RKO (cell line): Measurements from ENCODE around the gene ACSL3.
A peak's percentile ranks its signal among the peaks of the same experiment; 100 is the strongest.
"Not testable (repeated sequence)": the region's sequence is repeated elsewhere in the genome, so short reads cannot be mapped to it uniquely, and the experiment has no call there.

Experiments
- DNase-seq: peaks from one replicate; pipeline ENCODE4 v3.0.0-alpha.2; 2016; ENCODE audit warnings: low spot score

The ACSL3 gene

DNA sequence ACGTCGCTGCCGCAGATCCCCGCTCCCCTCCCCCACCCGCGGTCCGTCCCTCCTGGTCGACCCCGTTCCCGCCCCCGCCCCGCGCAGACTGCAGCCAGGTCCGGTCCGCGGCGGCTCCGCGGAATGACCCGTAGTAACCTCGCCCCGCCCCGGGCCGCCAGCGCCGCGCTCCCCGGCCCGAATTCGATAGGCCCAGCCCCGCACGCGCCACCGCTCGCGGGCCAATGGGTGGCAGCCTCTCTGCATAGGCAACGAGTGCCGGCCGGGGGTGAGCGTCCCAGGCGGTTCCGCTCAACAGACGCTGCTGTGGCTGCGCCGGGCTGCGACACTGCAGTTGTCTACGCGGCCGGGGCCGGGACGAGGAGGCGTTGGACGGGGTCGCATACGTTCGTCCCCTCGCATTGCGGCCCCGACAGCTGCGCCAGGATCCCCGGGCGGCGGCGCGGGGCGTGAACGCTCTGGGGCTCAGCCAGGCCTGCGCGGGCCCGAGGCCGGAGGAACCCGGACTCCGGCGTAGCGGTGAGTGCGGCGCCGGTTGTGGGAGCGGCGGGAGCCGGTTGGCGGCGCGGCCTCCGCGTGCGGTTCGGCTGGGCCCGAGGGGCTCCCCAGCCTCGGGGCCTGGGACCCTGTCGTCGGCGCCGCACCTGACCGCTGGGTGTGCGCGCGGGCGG, at the start of gene ACSL3:
Gene ACSL3 (plus strand): TSS at position 297 of the 671 bp plus-strand sequence. CDS start 47,737 bp downstream, outside the sequence.
- DNase-seq: peak; percentile 94

DNA sequence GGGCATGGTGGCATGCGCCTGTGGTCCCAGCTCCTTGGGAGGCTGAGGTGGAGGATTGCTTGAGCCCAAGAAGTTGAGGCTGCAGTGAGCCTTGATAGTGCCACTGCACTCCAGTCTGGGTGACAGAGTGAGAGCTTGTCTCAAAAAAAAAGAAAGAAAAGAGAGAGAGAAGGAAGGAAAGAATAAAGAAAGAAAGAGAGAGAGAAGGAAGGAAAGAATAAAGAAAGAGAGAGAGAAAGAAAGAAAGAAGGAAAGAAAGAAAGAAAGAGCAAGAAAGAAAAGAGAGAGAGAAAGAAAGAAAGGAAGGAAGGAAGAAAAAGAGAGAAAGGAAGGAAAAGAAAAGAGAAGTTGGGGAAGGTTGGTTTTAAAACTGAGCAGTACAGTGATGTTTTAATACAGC, 49.0 kb upstream of the ACSL3 start:
- DNase-seq: no peak

DNA sequence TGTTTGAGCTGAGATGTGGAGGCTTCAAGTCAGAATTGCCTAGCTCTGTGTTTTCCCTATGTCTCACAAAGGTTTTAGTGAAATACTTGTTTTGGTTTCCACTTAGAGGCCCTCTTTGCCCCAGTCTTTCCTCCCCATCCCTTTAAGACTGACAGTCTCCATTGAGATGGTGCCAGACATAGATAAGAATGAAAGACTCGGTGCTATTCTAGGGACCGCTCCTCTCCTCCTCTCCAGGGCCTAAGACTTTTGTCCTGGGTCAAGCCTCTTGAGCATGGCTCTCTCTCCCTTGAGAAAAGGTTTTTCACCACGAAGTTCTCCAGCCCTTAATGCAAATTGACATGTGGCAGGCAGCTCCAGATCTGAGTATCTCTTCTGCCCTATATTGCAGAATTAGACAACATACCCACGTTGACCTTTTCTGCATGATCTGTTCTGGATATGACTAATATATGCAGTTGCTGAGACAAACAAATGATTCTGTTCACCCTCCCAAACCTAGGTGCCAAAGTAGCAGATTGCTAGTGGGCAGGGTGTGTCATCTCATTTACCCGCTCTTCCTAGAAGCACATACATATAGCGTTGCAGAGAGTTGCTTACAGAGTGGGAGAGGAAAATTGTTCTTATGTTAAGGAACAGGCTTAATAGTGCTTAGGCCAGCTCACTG, 47.5 kb upstream of the ACSL3 start:
- peak; percentile 24 for DNase-seq

DNA sequence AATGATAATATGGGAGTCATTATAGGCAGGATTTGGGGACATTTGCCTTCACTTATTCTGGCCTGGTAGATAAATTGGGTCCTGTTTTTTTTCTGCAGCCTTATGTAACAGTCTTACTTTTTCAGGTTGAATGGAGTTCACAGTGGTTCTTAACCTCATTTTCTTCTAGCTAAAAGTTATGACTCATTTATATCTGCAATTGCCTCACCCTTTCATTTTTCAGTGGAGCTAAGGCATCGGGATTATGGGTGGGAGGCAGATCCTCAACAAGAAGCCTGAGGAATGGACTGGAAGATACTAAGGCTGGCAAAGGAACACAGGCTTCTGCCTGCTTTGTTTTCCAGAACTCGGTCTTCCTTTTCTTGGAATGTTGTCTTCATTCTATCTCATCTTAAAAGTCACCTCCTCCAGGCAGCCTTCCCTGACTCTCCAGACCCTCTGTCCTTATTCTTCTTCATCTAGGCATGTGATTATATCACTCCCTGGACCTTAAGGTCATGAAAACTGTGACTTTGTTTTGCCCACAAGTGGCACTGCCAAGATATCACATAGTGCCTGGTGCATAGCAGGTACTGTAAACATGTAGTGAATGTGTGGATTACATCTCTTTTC, 41.0 kb upstream of the ACSL3 start:
- DNase-seq: no peak

DNA sequence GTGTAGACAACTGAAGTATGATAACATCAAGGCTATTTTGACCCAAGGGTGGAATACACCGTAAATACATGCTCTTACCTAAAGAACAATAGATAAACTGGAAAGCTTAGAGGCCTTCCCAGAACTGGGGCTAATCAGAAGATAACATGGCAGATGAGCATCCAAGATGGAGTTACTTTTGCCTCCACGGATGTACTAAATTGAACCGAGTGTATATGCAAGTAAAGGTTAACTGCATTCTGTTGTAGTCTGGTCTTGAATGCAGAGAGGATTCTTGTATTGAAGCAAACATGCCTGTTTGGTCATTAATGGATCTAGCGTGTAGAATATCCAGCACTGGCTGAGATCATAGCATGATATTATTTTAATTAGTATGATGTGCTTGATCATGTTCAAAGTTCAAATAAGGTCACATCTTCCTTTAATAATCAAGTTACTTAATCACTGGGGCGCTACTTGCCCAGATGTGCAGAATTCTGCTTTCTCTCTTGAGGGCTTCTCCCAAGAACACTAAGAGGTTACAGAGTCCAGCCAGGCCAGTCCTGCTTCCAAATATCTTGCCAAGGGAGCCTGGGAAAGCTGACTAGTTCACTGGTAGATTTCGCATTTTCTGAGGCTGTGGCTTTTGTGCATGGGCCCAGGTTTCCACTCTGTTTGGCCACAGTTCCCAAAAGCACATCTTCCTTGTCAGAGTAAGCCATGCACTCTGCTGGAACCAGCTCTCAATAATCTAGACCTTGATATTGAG, 37.5 kb upstream of the ACSL3 start:
- no peak for DNase-seq

DNA sequence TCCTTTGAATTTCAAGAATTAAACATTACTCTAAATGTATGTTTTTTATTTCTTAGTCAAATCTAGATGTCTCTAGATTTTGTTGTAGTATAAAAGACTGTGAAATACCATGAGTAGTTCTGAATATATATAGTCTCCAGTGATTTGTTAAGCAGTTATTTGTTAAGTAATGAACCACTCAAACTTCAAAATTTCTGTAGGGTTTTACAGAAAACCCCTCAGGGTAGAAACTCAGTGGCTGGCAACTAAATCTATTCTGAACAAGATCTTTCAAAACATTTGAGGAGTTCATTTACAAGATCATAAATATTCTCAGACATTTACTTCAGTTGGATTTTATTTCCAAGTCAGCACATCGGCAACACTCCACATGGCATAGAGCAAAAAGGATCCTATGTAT, 35.8 kb upstream of the ACSL3 start:
- no peak for DNase-seq

DNA sequence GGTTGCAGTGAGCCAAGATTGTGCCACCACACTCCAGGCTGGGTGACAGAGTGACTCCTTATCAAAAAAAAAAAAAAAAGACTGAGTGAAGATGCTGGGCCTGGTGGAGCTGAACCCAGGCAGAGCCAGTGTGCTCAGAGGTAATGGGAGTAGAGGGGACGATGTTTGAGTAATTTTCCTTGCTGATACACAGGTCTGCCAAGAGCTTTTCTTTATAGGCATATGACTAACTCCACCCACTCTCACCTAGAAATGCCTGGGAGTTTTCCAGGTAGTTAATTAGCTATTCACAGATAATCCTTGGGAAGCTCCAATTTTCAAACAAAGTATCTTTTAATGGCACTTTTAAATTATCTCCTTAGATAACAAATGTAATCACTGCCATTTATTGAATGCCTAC, 33.4 kb upstream of the ACSL3 start:
- no peak for DNase-seq

DNA sequence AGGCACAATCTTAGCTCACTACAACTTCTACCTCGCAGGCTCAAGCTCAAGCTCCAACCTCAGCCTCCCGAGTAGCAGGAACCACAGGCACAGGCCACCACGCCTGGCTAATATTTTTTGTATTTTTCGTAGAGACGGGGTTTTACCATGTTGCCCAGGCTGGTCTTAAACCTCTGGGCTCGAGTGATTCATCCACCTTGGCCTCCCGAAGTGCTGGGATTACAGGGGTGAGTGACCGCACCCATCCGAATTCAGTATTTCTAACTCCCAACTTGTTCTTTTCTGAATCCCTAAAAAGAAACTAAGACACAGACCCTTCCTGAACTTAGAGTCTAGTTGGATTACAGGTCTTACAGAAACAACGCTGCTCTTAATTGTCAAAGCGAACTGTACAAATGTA, 32.3 kb upstream of the ACSL3 start:
- DNase-seq: no peak

DNA sequence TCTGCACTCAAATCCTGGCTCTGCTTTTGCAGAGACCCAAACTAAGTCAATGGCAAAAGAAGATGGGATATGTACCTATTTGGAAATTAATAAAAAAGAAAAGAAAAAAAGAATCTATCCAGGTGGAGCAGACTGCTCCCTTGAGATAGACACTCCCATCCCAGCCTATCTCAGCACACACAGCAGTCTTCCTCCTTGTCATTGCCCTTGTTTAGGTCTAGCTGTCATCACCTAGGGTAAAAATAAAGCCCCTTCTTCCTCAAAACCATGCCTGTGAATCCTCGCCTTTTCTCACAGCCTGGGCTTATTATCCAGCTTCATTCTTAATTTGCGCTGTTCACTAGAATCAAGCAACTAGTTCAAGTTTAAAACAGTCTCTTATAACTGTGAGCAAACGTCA, 30.7 kb upstream of the ACSL3 start:
- no peak for DNase-seq

DNA sequence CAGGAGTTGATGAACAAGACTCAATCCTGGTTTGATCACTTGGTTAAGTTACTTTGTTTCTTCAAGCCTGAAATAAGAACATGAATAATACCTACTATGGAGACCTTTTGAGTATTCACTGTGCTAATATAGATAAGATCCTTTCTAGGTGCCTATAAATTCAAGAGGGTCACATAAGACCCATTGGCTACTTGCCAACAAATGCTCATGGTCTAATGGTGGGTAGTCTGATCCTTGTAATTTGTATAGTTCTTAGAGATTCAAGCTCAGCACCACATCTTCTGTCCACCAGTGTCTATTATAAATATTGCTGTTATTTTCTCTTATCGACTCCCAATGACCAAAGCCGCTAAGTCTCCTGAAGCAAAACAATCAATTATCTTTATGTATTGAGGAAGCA, 27.4 kb upstream of the ACSL3 start:
- DNase-seq: no peak

DNA sequence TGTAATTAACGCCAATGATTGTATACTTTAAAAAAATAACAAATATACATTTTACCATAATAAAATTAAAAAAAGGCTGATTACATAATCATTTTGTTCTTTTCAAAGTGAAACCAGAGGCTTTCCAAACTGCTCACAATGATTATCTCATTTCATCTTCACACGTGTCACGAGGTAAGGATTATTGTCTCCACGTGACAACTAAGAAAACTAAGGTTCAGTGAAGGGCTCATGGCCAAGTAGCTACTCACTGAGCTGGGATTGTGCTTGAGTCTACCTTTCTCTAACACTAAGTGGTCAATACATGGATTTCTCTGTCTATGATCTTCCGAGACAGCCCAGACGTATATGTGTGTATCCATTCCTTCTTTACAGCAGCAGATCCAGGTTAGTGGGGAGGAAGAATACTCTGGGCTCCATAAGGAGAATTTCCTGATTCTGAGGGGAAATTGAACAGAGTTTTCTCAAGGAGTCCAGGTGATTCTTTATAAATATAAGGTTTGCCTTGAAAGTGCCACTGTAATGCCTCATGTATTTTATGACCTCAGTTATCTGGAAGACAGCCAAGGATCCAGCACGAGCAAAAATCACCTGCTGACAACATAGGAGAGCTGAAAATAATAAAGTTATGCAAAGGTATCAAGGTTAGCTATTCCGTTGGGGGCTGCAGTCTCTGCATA, 25.6 kb upstream of the ACSL3 start:
- DNase-seq: no peak

DNA sequence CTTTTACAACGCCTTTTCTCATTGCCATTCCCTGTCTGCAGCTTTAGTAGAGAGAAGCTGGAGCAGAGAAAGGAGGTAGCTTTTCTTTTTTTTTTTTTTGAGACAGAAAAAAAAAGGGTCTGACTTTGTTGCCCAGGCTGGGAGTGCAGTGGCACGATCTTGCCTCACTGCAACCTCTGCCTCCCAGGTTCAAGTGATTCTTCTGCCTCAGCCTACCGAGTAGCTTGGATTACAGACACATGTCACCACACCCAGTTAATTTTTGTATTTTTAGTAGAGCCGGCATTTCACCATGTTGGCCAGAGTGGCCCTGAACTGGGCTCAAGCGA, 25.0 kb upstream of the ACSL3 start:
- no peak for DNase-seq

DNA sequence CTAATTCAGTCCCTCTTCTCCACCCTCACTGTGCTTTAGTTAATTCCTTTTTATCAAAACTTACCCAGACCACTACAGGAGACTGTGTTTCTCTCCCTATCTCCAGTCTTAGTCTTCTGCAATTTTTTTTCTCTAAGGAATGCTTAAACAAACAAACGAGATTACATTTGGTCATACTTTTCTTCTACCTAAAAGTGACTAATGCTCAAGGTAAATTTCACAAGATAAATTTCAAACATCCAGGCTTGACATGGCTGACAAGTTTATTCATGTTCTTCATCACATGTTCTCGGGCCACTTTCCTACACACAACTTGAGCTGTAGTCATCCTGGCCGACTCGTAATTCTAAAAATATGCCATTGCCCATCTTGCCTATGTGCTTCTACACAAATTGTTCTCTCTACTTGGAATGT, 23.2 kb upstream of the ACSL3 start:
- no peak for DNase-seq

DNA sequence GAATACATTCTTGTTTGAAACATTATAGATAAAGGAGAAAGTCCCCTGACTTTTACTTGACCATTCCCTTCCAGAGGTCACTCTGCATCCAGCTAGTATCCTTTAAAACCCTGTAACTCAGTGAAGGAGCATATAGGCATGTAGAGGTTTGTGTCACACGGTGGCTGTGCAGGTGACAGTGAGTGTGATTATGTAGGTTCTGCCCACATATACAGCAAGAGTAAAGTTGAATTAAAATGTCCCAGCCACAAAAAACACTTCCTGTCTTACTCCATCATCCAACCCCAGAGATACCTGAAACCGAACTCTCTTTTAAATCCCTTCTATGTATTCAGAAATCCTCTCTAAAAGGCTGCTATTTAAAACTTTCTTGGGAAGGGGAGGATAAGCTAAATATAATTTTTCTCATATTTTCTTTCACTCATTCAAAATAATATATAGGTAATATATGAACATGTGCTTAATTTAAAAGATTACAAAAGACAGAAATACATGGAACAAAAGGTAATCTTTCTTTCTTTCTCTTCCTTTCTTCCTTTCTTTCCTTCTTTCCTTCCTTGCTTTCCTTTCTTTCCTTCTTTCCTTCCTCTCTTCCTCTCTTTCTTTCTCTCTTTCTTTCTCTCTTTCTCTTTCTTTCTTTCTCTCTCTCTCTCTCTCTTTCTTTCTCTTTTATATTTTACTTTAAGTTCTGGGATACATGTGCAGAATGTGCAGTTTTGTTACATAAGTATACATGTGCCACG, 20.6 kb upstream of the ACSL3 start:
- no peak for DNase-seq

DNA sequence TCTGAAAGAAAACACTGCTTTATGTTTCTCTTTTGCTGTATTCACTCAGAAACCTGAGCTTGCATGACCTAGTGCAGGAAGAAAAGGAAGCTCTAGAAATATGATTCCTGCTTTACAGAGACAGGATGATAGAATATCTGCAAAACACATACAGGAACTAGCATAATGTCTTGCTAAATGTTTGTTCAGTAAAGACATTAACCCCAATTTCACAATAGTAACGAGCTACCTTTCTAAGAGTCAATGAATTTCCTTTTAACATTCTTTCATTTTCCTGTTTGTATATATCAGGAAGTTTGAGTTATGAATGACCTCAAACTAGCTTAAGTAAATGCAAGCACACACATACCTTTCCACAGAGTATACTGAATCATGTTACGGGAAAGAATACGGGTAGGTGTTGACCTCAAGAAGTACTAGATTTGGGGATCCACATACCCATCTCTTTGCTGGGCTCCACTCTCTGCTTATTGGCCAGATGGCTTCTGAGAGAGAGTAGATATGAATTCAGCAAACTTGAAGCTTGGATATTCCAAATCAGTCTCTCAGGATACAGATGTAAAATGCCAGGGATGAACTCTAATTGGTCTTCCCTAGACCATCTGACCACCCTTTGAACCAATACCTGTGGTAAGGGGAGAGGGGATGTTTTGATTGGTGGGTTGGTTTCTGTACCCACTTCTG, 18.2 kb upstream of the ACSL3 start:
- DNase-seq: no peak

DNA sequence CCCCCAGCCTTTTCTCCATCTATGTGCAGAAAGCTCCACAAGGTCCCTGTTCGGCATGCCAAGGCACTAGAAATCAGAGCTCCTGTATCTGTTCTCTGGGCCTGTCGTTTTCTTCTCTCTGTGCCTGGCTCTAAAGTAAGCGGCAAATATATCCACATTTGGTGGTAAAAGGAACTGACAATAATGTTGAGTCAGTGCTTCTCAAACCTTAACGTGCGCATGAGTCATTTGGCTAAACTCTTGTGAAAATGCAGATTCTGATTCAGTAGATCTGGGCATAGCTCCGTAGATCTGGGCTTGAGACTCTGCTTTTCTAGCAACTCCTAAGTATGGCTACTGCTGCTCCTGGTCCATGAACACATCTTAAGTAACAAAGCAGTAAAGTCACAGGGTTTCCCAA, 16.5 kb upstream of the ACSL3 start:
- peak; percentile 94 for DNase-seq

DNA sequence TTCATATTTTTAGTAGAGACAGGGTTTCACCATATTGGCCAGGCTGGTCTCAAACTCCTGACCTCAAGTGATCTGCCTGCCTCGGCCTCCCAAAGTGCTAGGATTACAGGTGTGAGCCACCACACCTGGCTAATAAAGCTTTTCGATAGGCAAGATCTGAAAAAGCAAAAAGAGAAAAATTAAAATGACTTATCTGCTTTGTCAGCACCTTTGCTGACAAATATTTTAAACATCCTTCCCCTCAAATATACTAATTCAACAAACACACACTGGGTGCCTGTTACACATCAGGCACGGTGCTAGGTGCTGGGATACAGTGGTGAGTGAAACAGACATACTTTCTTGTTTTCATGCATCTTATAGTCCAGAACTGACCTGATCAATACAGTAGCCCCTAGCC, 15.5 kb upstream of the ACSL3 start:
- DNase-seq: not testable (repeated sequence)

DNA sequence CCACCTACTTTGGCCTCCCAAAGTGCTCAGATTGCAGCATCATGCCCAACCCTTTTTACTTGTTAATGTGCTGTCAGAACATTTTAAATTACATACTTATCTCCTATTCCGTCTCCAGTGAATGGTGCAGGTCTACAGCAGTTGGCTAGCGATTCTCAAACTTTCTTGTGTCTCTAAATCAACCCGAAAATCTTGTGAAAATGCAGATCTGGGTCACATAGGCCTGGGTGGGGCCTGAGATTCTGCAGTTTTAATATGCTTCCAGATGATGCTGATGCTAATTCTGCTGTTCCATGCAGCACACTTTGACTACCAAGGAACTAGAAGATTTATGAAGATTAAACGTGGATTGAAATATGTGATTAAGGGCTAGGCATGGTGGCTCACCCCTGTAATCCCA, 14.8 kb upstream of the ACSL3 start:
- no peak for DNase-seq

DNA sequence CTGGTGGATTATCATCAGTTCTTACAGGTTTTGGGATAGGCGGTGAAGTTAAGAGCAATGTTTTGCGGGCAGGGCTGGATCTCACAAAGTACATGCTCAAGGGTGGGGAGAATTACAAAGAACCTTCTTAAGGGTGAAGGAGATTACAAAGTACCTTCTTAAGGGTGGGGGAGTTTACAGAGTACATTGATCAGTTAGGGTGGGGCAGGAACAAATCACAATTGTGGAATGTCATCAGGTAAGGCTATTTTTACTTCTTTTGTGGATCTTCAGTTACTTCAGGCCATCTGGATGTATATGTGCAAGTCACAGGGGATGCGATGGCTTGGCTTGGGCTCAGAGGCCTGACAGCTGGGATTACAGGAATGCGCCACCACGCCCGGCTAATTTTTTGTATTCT, 12.8 kb upstream of the ACSL3 start:
- DNase-seq: not testable (repeated sequence)

DNA sequence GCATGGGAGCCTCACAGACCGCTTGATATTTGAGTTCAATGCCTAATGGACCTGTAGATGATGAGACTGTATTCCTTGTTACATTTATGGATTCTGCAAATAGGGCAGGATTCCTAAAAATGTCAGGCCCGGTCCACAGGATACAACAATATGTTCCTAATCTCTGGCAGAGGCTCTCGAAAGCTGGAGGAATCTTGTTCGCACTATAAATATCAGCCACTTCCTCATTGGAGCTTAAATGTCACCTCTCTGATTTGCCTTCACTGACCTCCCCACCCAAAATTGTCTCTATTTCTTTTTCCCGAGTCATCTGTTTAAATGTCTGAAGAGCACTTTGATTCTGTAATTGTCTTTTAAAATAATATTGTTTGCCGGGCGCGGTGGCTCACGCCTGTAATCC, 12.0 kb upstream of the ACSL3 start:
- DNase-seq: no peak

DNA sequence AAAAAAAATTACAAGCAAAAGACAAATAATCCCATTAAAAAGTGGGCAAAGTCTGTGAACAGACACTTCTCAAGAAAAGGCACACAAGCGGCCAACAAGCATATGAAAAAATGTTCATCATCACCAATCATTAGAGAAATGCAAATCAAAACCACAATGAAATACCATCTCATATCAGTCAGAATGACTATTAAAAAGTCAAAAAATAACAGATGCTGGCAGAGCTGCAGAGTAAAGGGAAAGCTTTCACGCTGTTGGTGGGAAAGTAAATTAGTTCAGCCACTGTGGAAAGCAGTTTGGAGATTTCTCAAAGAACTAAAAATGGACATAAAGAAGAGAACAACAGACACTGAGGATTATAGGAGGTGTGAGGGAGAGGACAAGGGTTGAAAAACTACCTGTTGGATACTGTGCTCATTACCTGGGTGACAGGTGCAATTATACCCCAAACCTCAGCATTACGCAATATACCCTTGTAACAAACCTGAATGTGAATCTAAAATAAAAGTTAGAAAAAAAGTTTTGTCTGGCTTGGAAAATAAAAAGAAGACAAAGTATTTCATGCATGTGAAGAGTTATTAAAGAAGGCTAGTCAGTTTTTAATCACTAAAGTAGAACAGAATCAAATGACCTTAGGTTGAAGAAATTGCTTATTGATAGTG, 8.7 kb upstream of the ACSL3 start:
- DNase-seq: no peak
